Activated CD4-positive, CD25-positive, alpha-beta regulatory T cell (primary cell): ENCODE results near the gene VPS51.

Experiments
- DNase-seq, 4 experiments: peaks; one replicate each; lab custom pipeline; 2025; lab: John Stamatoyannopoulos, UW

Gene VPS51

DNA sequence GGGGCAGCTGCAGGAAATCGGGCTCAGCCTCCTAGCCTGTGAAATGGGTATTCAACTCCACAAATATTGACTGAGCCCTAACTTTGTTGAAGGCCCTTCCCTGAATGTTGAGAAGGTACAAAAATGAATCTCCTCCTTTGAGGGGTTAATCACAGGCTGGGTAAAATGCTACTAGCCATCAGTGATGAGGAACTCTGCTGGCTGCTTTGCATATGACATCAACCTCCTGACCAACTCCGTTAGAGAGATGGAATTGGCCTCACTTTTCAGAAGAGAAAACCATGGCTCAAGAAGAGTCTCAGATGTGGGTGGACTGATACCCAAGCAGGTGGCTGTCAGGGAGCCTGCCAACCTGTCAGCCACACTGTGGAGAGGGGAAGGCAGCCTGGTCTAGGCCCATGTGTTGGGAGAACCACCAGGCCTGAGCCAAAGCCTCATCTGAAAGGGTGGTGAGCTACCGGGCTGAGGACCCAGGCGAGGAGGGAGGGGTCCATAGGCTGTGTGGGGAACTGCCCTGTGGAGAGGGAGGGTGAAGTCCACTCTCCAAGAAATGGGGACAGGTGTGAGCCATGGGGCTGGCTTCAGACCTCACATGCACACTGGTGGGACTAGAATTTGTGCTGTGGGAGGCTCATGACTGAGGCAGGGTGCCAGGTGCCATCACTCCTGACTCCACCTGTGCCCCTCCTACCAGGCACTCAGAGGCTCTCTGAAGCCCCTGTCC, 23.9 kb upstream of the VPS51 start:
- no peak for DNase-seq

DNA sequence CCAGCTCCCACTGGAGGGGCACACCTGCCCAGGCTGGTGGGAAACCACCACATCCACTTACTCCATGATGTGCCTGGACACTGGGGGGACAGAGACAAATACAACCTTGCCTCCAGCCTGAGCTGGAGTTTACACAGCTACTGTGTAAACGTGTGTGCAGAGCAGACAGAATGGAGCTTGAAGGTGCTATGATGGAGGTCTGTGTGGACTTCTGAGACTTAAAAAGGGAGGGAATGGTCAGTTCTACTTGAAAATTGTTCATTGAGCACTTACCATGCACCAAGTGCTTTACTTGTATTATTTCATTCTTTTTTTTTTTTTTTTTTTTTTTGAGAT, 23.4 kb upstream of the VPS51 start:
- DNase-seq: no peak

DNA sequence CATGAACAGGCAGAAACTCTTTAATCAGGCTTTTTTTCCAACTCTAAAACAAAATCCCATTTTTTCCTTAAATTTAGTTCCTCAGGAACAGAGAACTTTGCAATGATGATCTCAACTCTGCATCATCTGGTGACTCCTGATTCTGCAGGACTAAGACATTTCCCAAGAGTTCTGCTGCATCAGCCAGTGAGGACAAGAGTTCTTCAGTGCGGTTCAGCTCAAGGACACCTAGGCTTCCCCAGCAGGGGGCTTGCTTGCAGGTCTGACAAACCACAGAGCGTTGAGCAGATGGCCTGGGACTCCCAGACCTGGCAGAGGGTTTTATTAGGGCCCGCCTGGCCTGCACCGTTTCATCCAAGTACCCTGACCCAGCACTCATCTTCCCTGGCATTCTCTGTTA, 18.6 kb upstream of the VPS51 start:
- DNase-seq: no peak

- DNase-seq: peak; percentile 36 to 66 (median 58)
These were observed 17.9 kb upstream of the VPS51 start for GRCh38 chr11:65078151-65078550.

- no peak for DNase-seq
These were observed 17.1 kb upstream of the VPS51 start for GRCh38 chr11:65078786-65079342.

DNA sequence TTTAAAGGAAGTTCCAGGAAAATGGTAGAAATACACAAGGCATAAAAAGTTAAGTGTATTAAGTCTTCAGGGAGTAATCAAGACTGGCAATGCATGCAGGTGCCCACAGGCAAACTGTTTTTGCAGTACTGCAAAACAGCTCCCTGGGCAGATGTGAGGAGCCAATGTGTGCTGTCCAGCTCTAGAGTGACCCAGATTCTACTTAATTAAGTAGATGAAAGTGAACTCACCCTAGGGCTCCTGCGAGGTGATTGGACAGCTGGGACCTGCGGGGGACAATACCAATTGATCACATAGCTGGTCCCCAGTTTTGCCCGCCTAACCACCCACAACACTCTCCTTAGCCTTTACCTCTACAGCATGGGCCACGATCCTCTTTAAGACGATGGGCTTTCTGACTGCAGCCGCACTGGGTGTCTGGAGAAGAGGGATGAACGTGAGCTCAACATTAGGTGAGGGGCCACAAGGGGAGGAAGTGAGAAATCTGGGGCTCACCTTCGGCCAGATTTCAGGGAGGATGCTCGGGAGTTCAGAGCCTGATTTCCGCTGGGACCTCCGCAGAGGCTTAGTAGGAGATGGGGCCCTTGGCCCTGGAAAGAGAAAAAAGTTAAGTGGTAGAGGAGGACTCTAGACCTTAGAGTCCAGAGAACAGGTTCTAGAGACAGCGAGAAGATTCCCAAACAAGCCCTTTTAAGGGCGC, 12.7 kb upstream of the VPS51 start:
- no peak for DNase-seq

DNA sequence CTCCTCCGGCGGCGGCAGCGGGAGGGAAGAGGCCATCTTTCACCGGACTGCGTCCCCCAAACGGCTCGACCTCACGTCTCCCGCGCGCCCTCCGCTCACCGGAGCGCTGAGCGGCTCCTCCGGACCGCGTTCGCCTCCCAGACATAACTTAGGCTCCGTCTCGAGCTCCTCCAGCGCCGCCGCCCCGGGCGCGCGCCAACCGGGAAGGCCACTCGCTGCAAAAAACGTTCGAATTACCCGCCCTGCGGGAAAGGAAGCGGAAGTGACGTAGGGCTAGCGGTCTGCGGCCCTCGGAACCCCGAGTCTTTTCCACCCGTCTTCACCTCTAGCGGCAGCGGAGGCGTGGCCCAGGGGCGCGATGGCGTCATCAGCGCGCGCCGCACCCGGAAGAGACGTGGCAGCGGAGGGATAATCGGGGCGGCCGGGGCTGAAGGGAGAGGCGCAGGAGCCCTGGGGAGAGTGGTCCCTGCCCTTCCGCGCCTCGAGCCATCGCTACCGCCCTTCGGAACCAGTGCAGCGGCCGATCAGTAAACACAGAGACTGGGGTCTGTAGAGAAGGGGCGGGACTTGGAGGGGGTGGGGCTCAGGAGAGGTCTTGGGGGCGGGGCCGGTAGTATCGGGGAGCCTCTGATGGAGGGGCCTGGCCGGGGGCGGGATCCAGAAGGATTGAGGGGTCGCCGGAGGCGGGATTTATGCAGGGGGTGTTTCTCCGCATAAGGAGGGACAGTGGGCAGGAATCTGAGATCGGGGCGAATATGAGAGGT, 12.0 kb upstream of the VPS51 start, which contains the start of the genes CDCA5 and ZFPL1:
TSS of gene CDCA5 (minus strand) at position 207 of the 764 bp plus-strand sequence. CDS start at position 145, 62 bp downstream.
TSS of gene ZFPL1 (plus strand) at position 389 of the 764 bp plus-strand sequence. CDS start 477 bp downstream, outside the sequence.
- DNase-seq: peak; percentile 88 to 96 (median 92)

DNA sequence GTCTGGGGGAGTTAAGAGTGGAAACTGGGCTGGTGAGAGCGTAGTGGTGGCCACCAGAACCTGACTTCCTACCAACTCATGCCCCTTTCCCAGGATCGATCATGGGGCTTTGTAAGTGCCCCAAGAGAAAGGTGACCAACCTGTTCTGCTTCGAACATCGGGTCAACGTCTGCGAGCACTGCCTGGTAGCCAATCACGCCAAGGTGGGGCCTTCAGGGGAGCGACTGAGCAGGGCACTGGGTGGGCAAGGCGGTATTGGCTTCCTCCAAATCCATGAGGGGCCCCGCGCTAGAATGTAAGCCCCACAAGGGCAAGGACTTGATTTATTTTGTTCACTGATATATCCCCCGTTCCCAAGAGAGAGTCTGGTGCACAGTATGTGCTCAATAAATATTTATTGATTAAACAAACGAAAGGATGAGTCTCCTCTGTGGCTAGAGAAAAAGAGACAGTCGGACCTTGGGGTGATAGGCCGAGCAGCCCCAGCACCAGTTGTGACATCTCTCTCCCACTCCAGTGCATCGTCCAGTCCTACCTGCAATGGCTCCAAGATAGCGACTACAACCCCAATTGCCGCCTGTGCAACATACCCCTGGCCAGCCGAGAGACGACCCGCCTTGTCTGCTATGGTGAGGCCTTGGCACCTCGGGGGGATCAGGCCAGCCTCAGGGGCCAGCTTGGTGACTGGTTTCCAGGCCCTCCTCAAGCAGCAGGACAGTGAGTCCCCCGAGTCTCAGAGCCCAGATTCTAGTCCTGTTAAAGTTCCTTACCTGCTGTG, 11.2 kb upstream of the VPS51 start:
- no peak for DNase-seq

DNA sequence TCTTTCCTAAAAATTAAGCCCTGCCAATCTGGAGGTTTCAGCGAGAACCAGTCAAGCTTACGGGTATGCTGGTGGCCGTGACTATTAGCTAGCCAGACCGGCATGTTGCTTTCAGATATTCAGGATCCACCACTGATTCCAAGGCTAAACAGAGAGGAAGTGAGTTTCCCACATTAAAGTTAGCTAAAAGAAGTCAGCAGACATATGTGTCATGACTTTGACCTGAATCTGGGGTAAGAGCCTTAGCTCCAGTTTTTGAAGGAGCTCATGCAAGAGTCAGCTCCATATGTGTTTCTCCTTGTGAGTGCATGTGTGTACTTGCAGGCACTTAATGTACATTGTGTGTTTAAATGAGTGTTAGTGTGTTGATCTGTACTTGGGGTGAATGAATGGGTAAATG, 10.6 kb upstream of the VPS51 start:
- DNase-seq: no peak

DNA sequence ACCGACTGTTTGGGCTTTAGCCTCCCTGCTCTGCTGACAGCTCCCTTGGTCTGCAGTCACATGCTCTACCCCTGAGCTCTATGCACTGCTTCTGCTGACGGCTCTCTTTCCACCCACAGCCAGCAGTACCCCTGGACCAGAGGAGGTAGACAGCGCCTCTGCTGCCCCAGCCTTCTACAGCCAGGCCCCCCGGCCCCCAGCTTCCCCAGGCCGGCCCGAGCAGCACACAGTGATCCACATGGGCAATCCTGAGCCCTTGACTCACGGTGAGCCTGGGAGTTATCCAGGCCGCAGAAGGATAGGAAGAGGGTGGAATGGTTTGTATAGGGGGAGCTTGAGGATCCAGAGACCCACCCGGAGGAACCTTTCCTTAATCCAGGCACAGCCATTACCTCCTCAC, 9.2 kb upstream of the VPS51 start:
- DNase-seq: no peak

DNA sequence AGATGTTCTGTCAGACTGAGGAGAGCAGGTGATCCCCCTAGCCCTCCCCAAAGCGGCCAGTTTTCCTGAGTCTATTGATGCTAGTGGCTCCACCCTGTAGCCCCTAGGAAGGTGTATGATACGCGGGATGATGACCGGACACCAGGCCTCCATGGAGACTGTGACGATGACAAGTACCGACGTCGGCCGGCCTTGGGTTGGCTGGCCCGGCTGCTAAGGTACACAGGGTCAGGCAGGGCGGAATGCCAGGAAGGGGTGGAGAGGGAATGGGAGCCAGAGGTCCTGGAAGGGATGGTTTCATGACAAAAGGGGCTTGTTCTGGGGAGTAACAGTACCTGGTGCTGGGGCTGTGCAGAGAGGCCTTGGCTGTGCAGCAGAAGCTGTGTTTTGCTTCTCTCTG, 8.8 kb upstream of the VPS51 start:
- no peak for DNase-seq

GRCh38 chr11:65087827-65088226, 8.2 kb upstream of the VPS51 start:
- DNase-seq: no peak

DNA sequence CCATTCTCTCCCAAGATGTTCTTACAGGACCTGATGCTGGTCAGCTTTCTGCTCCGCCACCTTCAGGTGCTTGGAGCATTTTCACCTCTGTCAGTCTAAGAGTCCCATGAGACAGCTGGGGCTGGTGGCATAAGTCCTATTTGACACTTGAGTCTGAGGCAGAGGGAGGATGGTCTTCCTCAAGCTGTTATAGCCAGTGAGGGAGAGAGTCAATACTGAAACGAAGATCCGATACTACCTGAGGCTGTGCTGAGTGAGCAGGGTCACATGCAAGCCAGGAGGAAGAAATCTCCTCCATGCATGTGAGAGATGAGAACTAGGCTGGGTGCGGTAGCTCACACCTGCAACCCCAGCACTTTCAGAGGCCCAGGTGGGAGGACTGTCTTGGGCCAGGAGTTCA, 6.4 kb upstream of the VPS51 start:
- no peak for DNase-seq

DNA sequence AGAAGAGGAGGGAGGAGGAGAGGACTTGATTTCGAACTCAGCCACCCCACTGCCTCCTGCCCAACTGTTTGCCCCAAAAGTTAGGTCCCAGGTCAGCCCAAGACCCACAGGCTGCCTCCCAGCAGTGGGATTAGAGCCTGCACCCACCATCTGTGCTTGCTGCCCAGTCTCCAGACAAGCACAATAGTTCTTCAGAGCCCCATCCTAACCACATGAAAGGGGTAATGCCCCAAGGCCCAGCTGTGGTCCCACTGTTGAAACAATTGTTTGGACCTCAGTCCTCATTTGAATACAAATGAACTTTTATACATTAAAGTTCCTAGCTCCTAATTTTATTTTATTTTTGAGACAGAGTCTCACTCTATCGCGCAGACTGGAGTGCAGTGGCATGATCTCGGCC, 5.4 kb upstream of the VPS51 start:
- no peak for DNase-seq

GRCh38 chr11:65095427-65095826, 587 bp upstream of the VPS51 start:
- no peak for DNase-seq

DNA sequence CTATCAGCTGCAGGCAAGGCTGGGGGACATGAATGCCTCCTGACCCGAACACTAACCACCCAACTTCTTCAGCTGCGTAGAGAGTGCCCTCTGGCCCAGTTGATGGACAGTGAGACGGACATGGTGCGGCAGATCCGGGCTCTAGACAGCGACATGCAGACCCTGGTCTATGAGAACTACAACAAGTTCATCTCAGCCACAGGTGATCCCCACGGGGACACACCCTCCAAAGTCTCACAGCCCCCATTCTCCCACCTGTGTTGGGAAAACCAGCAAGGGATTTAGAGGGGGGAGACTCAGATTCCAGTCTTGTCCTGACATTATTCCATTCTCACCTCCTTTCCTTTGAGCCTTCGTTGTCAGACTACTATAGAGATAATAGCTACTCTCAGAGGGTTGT, 912 bp downstream of the VPS51 start:
- DNase-seq: no peak

DNA sequence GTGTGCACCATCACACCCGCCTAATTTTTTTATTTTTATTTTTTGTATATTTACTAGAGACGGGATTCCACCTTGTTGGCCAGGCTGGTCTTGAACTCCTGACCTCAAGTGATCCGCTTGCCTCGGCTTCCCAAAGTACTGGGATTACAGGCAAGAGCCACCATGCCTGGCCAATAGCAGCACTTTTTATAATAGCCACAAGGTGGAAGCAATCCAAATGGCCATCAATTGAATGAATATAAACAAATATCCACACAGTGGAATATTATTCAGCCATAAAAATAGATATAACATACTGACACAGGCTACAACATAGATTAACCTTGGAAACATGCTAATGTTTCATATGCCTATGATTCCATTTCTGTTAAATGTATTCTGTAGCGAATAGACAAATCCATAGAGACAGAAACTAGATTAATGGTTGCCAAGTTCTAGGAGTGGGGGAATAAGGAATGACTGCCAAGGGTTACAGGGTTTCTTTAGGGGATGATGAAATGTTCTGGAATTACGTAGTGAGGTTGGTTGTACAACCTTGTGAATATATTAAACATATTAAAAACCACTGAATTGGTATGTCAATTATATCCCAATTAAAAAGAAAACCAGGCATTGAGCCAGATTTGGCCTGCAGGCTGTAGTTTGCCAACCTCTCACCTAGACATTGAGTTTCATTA, 4.8 kb downstream of the VPS51 start:
- no peak for DNase-seq

- no peak for DNase-seq
These were observed 6.4 kb downstream of the VPS51 start for GRCh38 chr11:65102142-65103095.

DNA sequence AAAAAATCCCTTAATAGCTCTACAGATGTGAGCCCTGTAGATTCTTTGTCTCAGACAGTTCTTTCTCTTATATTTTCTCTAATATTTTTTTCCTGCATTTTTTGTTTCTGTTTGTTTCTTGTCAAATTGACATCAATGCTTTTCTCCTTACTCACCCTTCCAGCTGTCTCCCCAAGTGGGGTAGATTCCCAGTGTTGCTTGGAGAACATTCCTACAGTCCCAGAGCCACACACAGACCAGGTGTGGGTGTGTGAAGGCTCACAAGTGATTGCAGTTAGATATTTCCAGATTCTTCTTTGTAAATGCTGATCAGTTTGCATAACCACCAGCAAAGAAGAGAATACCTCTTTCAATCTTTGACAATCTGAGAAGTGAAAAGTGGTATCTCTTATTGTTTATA, 7.5 kb downstream of the VPS51 start:
- no peak for DNase-seq

DNA sequence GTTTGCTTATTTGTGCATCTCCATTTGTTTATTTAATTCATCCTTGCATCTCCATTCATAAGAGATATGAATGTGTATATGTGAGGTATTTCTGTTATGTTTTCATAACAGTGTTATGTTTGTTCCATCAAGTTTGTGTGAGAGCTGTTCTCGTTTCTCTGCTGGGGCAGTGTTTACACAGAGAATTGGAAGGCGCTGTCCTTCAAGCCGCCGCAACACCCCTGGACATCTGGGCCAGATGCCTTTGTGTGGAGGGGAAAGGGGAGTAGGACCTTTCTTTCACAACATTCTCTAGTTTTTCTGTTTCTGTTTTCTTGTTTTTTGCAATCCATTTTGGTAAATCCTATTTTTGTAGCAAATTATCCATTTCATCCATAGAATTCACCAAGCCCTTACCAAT, 8.6 kb downstream of the VPS51 start:
- DNase-seq: no peak
